Measurements from ENCODE around the gene GPR39.

The GPR39 gene

GRCh38 chr2:132416723-132417395, at the start of gene GPR39:
Gene GPR39, plus strand, starts transcription at chr2:132416805.
- DNase-seq (no peak), ATAC-seq (no peak)
- Mint-ChIP-seq H3K4me3 (no peak within 1 kb of the TSS), H3K27ac (no peak within 1 kb of the TSS), H3K36me3 (ENCODE audit: low read depth) (no peaks in the 10 kb centered on the region), H3K4me1 (no peaks in the 10 kb centered on the region), H3K27me3 (peaks cover 24% of the 10 kb centered on the region), H3K9me3 (no peaks in the 10 kb centered on the region)

GRCh38 chr2:132368191-132368590, 48.4 kb upstream of the GPR39 start:
- Mint-ChIP-seq H3K4me3 (no peak overlapping the region), H3K27me3 (no peaks in the 10 kb centered on the region), H3K27ac (no peak overlapping the region), H3K9me3 (peaks cover 15% of the 10 kb centered on the region), H3K4me1 (no peaks in the 10 kb centered on the region), H3K36me3 (ENCODE audit: low read depth) (no peaks in the 10 kb centered on the region)
- DNase-seq = no peak
- no peak for ATAC-seq

GRCh38 chr2:132372276-132372675, 44.3 kb upstream of the GPR39 start:
- no peak overlapping the region for H3K27ac Mint-ChIP-seq
- DNase-seq (no peak), ATAC-seq (no peak)
- no peaks in the 10 kb centered on the region for H3K36me3 Mint-ChIP-seq (ENCODE audit: low read depth)
- no peaks in the 10 kb centered on the region for H3K4me1 Mint-ChIP-seq
- no peak overlapping the region for H3K4me3 Mint-ChIP-seq
- H3K9me3 Mint-ChIP-seq = no peaks in the 10 kb centered on the region
- no peaks in the 10 kb centered on the region for H3K27me3 Mint-ChIP-seq

- no peak overlapping the region for H3K27ac Mint-ChIP-seq
- H3K4me1 Mint-ChIP-seq = no peaks in the 10 kb centered on the region
- no peaks in the 10 kb centered on the region for H3K36me3 Mint-ChIP-seq (ENCODE audit: low read depth)
- no peak for DNase-seq
- no peaks in the 10 kb centered on the region for H3K27me3 Mint-ChIP-seq
- H3K9me3 Mint-ChIP-seq = no peaks in the 10 kb centered on the region
- no peak for ATAC-seq
- H3K4me3 Mint-ChIP-seq = no peak overlapping the region
Observed at GRCh38 chr2:132373391-132374135, 43.0 kb upstream of the GPR39 start.

- no peaks in the 10 kb centered on the region for H3K4me1 Mint-ChIP-seq
- DNase-seq = no peak
- no peaks in the 10 kb centered on the region for H3K9me3 Mint-ChIP-seq
- ATAC-seq = no peak
- H3K4me3 Mint-ChIP-seq = no peak overlapping the region
- no peaks in the 10 kb centered on the region for H3K27me3 Mint-ChIP-seq
- no peak overlapping the region for H3K27ac Mint-ChIP-seq
- no peaks in the 10 kb centered on the region for H3K36me3 Mint-ChIP-seq (ENCODE audit: low read depth)
Observed at GRCh38 chr2:132374151-132374550, 42.5 kb upstream of the GPR39 start.

- no peak overlapping the region for H3K4me3 Mint-ChIP-seq
- no peak overlapping the region for H3K27ac Mint-ChIP-seq
- DNase-seq = no peak
- H3K9me3 Mint-ChIP-seq = peaks cover 2% of the 10 kb centered on the region
- H3K4me1 Mint-ChIP-seq = no peaks in the 10 kb centered on the region
- no peaks in the 10 kb centered on the region for H3K36me3 Mint-ChIP-seq (ENCODE audit: low read depth)
- H3K27me3 Mint-ChIP-seq = no peaks in the 10 kb centered on the region
- ATAC-seq = no peak
Observed at GRCh38 chr2:132374551-132374950, 42.1 kb upstream of the GPR39 start.

- peaks cover 6% of the 10 kb centered on the region for H3K9me3 Mint-ChIP-seq
- DNase-seq (no peak), ATAC-seq (no peak)
- no peaks in the 10 kb centered on the region for H3K36me3 Mint-ChIP-seq (ENCODE audit: low read depth)
- no peaks in the 10 kb centered on the region for H3K27me3 Mint-ChIP-seq
- H3K4me3 Mint-ChIP-seq = no peak overlapping the region
- H3K4me1 Mint-ChIP-seq = no peaks in the 10 kb centered on the region
- no peak overlapping the region for H3K27ac Mint-ChIP-seq
Observed at GRCh38 chr2:132374961-132375360, 41.6 kb upstream of the GPR39 start.

GRCh38 chr2:132381376-132381775, 35.2 kb upstream of the GPR39 start:
- ATAC-seq (no peak), DNase-seq (no peak)
- Mint-ChIP-seq H3K4me3 (no peak overlapping the region), H3K27ac (no peak overlapping the region), H3K9me3 (peaks cover 15% of the 10 kb centered on the region), H3K27me3 (no peaks in the 10 kb centered on the region), H3K4me1 (no peaks in the 10 kb centered on the region), H3K36me3 (ENCODE audit: low read depth) (no peaks in the 10 kb centered on the region)

- ATAC-seq (no peak), DNase-seq (no peak)
- Mint-ChIP-seq H3K27me3 (no peaks in the 10 kb centered on the region), H3K9me3 (peaks cover 15% of the 10 kb centered on the region), H3K27ac (no peak overlapping the region), H3K4me3 (no peak overlapping the region), H3K36me3 (ENCODE audit: low read depth) (no peaks in the 10 kb centered on the region), H3K4me1 (no peaks in the 10 kb centered on the region)
Observed at GRCh38 chr2:132383956-132384355, 32.6 kb upstream of the GPR39 start.

- no peaks in the 10 kb centered on the region for H3K27me3 Mint-ChIP-seq
- H3K27ac Mint-ChIP-seq = no peak overlapping the region
- no peak overlapping the region for H3K4me3 Mint-ChIP-seq
- peaks cover 13% of the 10 kb centered on the region for H3K9me3 Mint-ChIP-seq
- DNase-seq = no peak
- no peak for ATAC-seq
- no peaks in the 10 kb centered on the region for H3K36me3 Mint-ChIP-seq (ENCODE audit: low read depth)
- no peaks in the 10 kb centered on the region for H3K4me1 Mint-ChIP-seq
Observed at GRCh38 chr2:132384491-132385151, 32.0 kb upstream of the GPR39 start.

GRCh38 chr2:132387126-132387525, 29.5 kb upstream of the GPR39 start:
- no peak overlapping the region for H3K4me3 Mint-ChIP-seq
- no peak for DNase-seq

GRCh38 chr2:132390076-132390475, 26.5 kb upstream of the GPR39 start:
- no peaks in the 10 kb centered on the region for H3K9me3 Mint-ChIP-seq
- no peak for DNase-seq

More at GRCh38 chr2:132387126-132387525, 29.5 kb upstream of the GPR39 start:
- Mint-ChIP-seq H3K9me3 (peaks cover 3% of the 10 kb centered on the region), H3K4me1 (no peaks in the 10 kb centered on the region), H3K27me3 (no peaks in the 10 kb centered on the region), H3K27ac (no peak overlapping the region), H3K36me3 (ENCODE audit: low read depth) (no peaks in the 10 kb centered on the region)
- no peak for ATAC-seq

GRCh38 chr2:132391378-132391777, 25.2 kb upstream of the GPR39 start:
- no peaks in the 10 kb centered on the region for H3K27me3 Mint-ChIP-seq
- ATAC-seq = no peak
- H3K4me3 Mint-ChIP-seq = no peak overlapping the region
- no peaks in the 10 kb centered on the region for H3K36me3 Mint-ChIP-seq (ENCODE audit: low read depth)
- no peaks in the 10 kb centered on the region for H3K9me3 Mint-ChIP-seq
- no peak for DNase-seq
- no peaks in the 10 kb centered on the region for H3K4me1 Mint-ChIP-seq
- H3K27ac Mint-ChIP-seq = no peak overlapping the region

More at GRCh38 chr2:132390076-132390475, 26.5 kb upstream of the GPR39 start:
- H3K27ac Mint-ChIP-seq = no peak overlapping the region
- no peaks in the 10 kb centered on the region for H3K36me3 Mint-ChIP-seq (ENCODE audit: low read depth)
- no peaks in the 10 kb centered on the region for H3K27me3 Mint-ChIP-seq
- H3K4me3 Mint-ChIP-seq = no peak overlapping the region
- H3K4me1 Mint-ChIP-seq = no peaks in the 10 kb centered on the region
- no peak for ATAC-seq

GRCh38 chr2:132392221-132392620, 24.4 kb upstream of the GPR39 start:
- ATAC-seq (no peak), DNase-seq (no peak)
- no peak overlapping the region for H3K27ac Mint-ChIP-seq
- no peak overlapping the region for H3K4me3 Mint-ChIP-seq
- no peaks in the 10 kb centered on the region for H3K4me1 Mint-ChIP-seq
- no peaks in the 10 kb centered on the region for H3K9me3 Mint-ChIP-seq
- H3K36me3 Mint-ChIP-seq (ENCODE audit: low read depth) = no peaks in the 10 kb centered on the region
- no peaks in the 10 kb centered on the region for H3K27me3 Mint-ChIP-seq

- no peaks in the 10 kb centered on the region for H3K36me3 Mint-ChIP-seq (ENCODE audit: low read depth)
- DNase-seq = no peak
- H3K27me3 Mint-ChIP-seq = no peaks in the 10 kb centered on the region
- H3K4me3 Mint-ChIP-seq = no peak overlapping the region
- H3K4me1 Mint-ChIP-seq = no peaks in the 10 kb centered on the region
- H3K27ac Mint-ChIP-seq = no peak overlapping the region
- ATAC-seq = no peak
- H3K9me3 Mint-ChIP-seq = no peaks in the 10 kb centered on the region
Observed at GRCh38 chr2:132392879-132393278, 23.7 kb upstream of the GPR39 start.

All from activated naive CD8-positive, alpha-beta T cell treated with anti-CD3 and anti-CD28 coated beads, Interleukin-2, amount 50 U/mL, for 24 hours (primary cell).